Left lung (tissue), 10 donors: ENCODE results near the gene ENOX2. TPM values are rescaled to one million over a fixed set of nuclear protein-coding genes. Genes with fewer than 3 reads are reported as not detected.

Source experiments
- ATAC-seq: fragments of 200-7000 bp; cut with Tn5 transposase; one replicate; pipeline ENCODE4 v1.9.1; 2020; ENCODE audit warnings: moderate library complexity
- DNase-seq, 4 donors: peaks; one replicate each; pipeline ENCODE4 v3.0.0-alpha.2; 2013 to 2020
- H3K27ac ChIP-seq, 2 donors: fragments of 200-600 bp; sonication (generic) in 1 of 2; one replicate each; pipeline versions ENCODE4 v1.5.0 to v1.8.0; 2020 to 2021
- H3K27me3 ChIP-seq, 2 donors: fragments of 200-600 bp; sonication (generic) in 1 of 2; one replicate each; pipeline versions ENCODE4 v1.5.0 to v1.8.0; 2020 to 2021
- H3K36me3 ChIP-seq, 2 donors: fragments of 200-600 bp; sonication (generic) in 1 of 2; one replicate each; pipeline versions ENCODE4 v1.5.0 to v1.8.0; 2020 to 2021
- H3K4me1 ChIP-seq, 2 donors: fragments of 200-600 bp; one replicate each; pipeline ENCODE4 v1.8.0; 2021
- H3K4me3 ChIP-seq, 2 donors: fragments of 200-600 bp; sonication (generic) in 1 of 2; one replicate each; pipeline versions ENCODE4 v1.5.0 to v1.8.0; 2020 to 2021; ENCODE audit warnings: mild to moderate bottlenecking in 1 of 2
- H3K9me3 ChIP-seq, 2 donors: fragments of 200-600 bp; sonication (generic) in 1 of 2; one replicate each; pipeline versions ENCODE4 v1.5.0 to v1.8.0; 2020 to 2021
- CTCF ChIP-seq, 2 donors: fragments of 200-600 bp; sonication (generic) in 1 of 2; IDR thresholded peaks; one replicate each; pipeline versions ENCODE4 v1.5.0 to v1.8.0; 2021; ENCODE audit warnings: antibody characterized with exemption in 2 of 2
- intact Hi-C, 2 donors: fragments of 100-400 bp; cut with DNase I; formaldehyde crosslinking; loops; one replicate each; pipeline versions ENCODE4 v1.11.2 to v1.14.2; 2022
- polyA plus RNA-seq, 6 donors: library from polyadenylated mRNA; unstranded; fragments of 120-200 nt; gene quantifications; one replicate each; pipeline ENCODE4 v1.2.1, GENCODE V29; 2013; ENCODE audit not compliant: insufficient read length in 6 of 6
- total RNA-seq, 2 donors: library from RNA; stranded (reverse); fragmentation: NEBNext Ultra II Directional; extraction: Animal tissue kit (Norgen Biotek cat#: 25700); gene quantifications; one replicate each; pipeline ENCODE4 v1.2.1, GENCODE V29; 2021
- donor health status: DM: no; HTN: yes; CAD: no.
- donor health status: DM: no; HTN: no; CAD: no.

Gene ENOX2
- total and polyA plus RNA-seq, 8 donors: 2.0 to 13.4 (median 11.0) TPM

- intact Hi-C loops: no loop called here
- no peak overlapping the region for H3K27ac ChIP-seq
These were observed 127.2 kb downstream of the ENOX2 start for GRCh38 chrX:130775849-130776248.

DNA sequence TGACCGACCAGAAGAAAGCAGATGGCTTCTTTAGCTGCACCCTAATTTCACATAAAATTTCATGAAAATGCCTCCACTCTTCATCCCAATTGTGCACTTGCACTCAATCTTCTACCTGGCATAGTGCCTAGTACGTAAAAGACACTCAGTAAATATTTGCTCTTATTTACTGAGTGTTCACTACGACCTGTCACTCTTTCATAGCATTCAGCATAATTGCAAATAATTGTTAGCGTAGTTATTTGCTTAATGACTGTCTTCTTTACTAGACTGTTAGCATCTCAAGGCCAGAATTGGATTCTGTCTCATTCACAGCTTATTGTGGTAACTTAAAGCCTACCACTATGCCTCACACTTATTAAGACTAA is 130.2 kb downstream of the ENOX2 start:
- ATAC-seq (no peak), DNase-seq (no peak)
- TF ChIP-seq CTCF (IDR thresholded peaks at IDR 0.05): no peak
- no peaks in the 10 kb centered on the region for H3K9me3 ChIP-seq
- no peak overlapping the region for H3K4me3 ChIP-seq
- no peaks in the 10 kb centered on the region for H3K4me1 ChIP-seq
- H3K27ac ChIP-seq: no peak overlapping the region
- H3K36me3 ChIP-seq: no peaks in the 10 kb centered on the region
- no peaks in the 10 kb centered on the region for H3K27me3 ChIP-seq
- intact Hi-C loops: no loop called here

More at GRCh38 chrX:130775849-130776248, 127.2 kb downstream of the ENOX2 start:
- TF ChIP-seq CTCF (IDR thresholded peaks at IDR 0.05): no peak
- no peaks in the 10 kb centered on the region for H3K36me3 ChIP-seq
- H3K4me1 ChIP-seq: no peaks in the 10 kb centered on the region
- H3K9me3 ChIP-seq: no peaks in the 10 kb centered on the region
- ATAC-seq (no peak), DNase-seq (no peak)
- no peak overlapping the region for H3K4me3 ChIP-seq
- H3K27me3 ChIP-seq: no peaks in the 10 kb centered on the region

DNA sequence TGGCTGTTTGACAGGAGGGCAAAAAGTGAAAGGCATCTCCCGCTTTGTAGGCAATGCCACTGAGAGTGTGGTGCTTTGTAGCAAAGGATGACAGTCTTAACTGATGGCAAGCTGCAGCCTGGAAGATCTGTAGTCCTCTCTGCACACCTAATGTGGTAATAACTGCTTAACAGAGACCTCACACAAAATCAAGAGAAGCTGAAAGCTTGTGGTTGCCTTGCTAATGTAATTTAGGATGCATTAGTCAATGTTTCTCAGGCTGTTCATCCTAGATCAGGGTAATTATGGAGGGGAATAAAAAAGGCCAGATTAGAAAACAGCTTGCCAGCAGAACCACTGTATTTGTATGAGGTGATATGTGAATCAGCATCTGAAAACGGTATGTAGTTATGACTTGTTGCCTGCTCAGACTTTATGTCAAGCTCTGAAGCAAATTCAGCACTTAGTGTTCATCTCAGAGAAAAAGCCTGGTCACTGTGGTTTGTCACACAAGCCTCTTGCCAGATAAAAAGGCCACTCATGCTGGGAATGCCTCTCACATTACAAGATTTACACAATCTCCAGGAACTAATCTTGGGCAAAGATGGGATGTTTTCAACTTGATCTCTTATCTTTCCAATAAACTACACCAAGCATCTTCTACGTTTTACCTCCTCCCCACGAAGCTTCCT is 130.8 kb downstream of the ENOX2 start:
- TF ChIP-seq CTCF (IDR thresholded peaks at IDR 0.05): no peak
- intact Hi-C loops: no loop called here
- peak; percentile 57 for ATAC-seq

DNA sequence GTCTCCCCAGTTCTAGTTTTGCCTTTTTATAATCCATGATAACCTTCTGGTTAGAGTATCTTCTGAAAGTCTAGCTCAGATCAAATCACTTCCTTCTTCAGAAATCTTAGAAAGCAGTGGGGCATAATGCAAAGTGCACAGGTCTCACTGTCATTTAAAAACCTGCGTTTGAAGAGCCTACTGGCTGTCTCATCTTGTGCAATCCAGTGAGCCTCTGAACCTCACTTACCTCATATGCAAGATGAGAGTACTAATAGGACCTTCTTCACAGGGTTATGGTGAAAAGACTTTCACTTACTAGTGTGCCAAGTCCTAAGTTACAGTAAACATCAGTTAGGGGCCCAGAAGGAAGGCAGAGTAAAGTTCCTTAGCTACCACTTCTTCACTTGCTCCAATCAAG is 131.4 kb downstream of the ENOX2 start:
- TF ChIP-seq CTCF (IDR thresholded peaks at IDR 0.05): no peak
- H3K4me1 ChIP-seq: no peaks in the 10 kb centered on the region
- no peaks in the 10 kb centered on the region for H3K27me3 ChIP-seq
- no peak overlapping the region for H3K4me3 ChIP-seq
- H3K36me3 ChIP-seq: no peaks in the 10 kb centered on the region
- ATAC-seq (no peak), DNase-seq (no peak)
- H3K9me3 ChIP-seq: no peaks in the 10 kb centered on the region
- H3K27ac ChIP-seq: no peak overlapping the region
- intact Hi-C loops: no loop called here

More for the DNA sequence above, 130.8 kb downstream of the ENOX2 start:
- Histone ChIP-seq H3K4me3 (no peak overlapping the region), H3K36me3 (no peaks in the 10 kb centered on the region), H3K27me3 (no peaks in the 10 kb centered on the region), H3K4me1 (no peaks in the 10 kb centered on the region), H3K9me3 (no peaks in the 10 kb centered on the region), H3K27ac (no peak overlapping the region)
- no peak for DNase-seq

DNA sequence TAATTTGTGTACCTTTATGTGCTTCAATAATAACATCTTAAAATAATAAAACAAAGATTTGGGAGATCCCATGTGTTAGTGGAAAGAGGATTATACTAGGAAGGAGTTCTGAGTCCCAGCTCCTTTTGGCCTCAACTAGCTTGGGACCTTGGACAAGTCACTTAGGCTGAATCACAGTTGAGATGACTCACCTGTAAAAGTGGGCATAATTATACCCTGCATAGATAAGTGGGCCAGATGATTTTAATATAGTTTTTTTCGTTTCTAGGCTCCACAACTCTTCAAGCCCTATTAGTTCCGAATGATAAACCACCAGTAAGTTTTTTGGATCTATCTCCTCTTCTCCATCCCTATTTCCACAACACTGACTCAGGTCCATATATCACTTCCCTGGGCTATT is 131.8 kb downstream of the ENOX2 start:
- Histone ChIP-seq H3K36me3 (no peaks in the 10 kb centered on the region), H3K9me3 (no peaks in the 10 kb centered on the region), H3K27me3 (no peaks in the 10 kb centered on the region), H3K27ac (no peak overlapping the region), H3K4me3 (no peak overlapping the region), H3K4me1 (no peaks in the 10 kb centered on the region)
- no peak for DNase-seq
- no peak for ATAC-seq
- no peak for TF ChIP-seq CTCF (IDR thresholded peaks at IDR 0.05)
- intact Hi-C loops: no loop called here
